Nephron progenitor cell (in vitro differentiated cells): Measurements from ENCODE around the gene RNF212B.

Experiments used
- DNase-seq: peaks from one replicate; pipeline ENCODE4 v3.0.0; 2021
- H3K27ac Mint-ChIP-seq: 2 replicates; pipeline ENCODE4 v1.8.0; 2021; ENCODE audit warnings: mild to moderate bottlenecking, moderate library complexity, mixed read lengths
- H3K27me3 Mint-ChIP-seq: 2 replicates; pipeline ENCODE4 v1.8.0; 2021; ENCODE audit warnings: mild to moderate bottlenecking, low read depth, mixed read lengths; ENCODE audit not compliant: poor library complexity
- H3K36me3 Mint-ChIP-seq: 2 replicates; pipeline ENCODE4 v1.8.0; 2021; ENCODE audit warnings: low read depth, mixed read lengths
- H3K4me1 Mint-ChIP-seq: 2 replicates; pipeline ENCODE4 v1.8.0; 2021; ENCODE audit warnings: mixed read lengths
- H3K4me3 Mint-ChIP-seq: 2 replicates; pipeline ENCODE4 v1.8.0; 2021; ENCODE audit warnings: mild to moderate bottlenecking, moderate library complexity, mixed read lengths
- H3K9me3 Mint-ChIP-seq: 2 replicates; pipeline ENCODE4 v1.8.0; 2021; ENCODE audit warnings: mild to moderate bottlenecking, moderate library complexity, mixed read lengths
- CTCF ChIP-seq: fragments of 200-600 bp; sonication (generic); IDR thresholded peaks from 2 replicates; pipeline ENCODE4 v1.5.0; 2021; ENCODE audit warnings: antibody characterized with exemption

Gene RNF212B

GRCh38 chr14:23307687-23308644, 70.2 kb downstream of the RNF212B start:
- peaks cover 26% of the 10 kb centered on the region for H3K36me3 Mint-ChIP-seq
- peak overlapping the region; percentile 98 for H3K27ac Mint-ChIP-seq
- no peaks in the 10 kb centered on the region for H3K9me3 Mint-ChIP-seq
- H3K27me3 Mint-ChIP-seq = no peaks in the 10 kb centered on the region
- H3K4me1 Mint-ChIP-seq = peaks cover 47% of the 10 kb centered on the region
- peak overlapping the region; percentile 94 for H3K4me3 Mint-ChIP-seq
- DNase-seq = no peak
- TF ChIP-seq CTCF = no peak

- no peak for TF ChIP-seq CTCF
- Mint-ChIP-seq H3K9me3 (no peaks in the 10 kb centered on the region), H3K4me1 (peaks cover 43% of the 10 kb centered on the region), H3K27me3 (no peaks in the 10 kb centered on the region), H3K27ac (no peak overlapping the region), H3K36me3 (peaks cover 29% of the 10 kb centered on the region), H3K4me3 (peak overlapping the region; percentile 94)
- no peak for DNase-seq
Observed at GRCh38 chr14:23308721-23309445, 71.1 kb downstream of the RNF212B start.

DNA sequence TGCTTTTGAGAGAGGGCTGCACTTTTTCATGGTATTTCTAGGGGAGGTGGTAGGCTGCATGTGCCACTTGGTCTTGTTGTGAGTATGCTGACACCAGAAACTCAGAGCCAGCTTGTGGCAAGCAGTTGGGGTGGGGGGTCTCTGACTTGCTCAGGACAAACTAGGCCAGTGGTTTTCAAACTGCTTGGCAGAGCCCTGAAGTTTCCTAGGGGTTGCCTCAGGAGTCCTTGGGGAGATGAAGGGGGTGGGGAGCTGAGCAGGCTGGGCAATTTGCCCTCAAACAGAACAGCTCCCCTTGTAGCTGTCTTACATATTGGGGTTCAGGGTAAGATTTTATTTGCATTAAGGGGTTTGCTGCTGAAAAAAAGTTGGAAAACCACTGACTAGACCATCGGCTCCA, 72.8 kb downstream of the RNF212B start:
- Mint-ChIP-seq H3K27ac (no peak overlapping the region), H3K4me1 (peaks cover 33% of the 10 kb centered on the region), H3K27me3 (no peaks in the 10 kb centered on the region), H3K4me3 (no peak overlapping the region), H3K9me3 (no peaks in the 10 kb centered on the region), H3K36me3 (peaks cover 40% of the 10 kb centered on the region)
- no peak for TF ChIP-seq CTCF
- DNase-seq = no peak

DNA sequence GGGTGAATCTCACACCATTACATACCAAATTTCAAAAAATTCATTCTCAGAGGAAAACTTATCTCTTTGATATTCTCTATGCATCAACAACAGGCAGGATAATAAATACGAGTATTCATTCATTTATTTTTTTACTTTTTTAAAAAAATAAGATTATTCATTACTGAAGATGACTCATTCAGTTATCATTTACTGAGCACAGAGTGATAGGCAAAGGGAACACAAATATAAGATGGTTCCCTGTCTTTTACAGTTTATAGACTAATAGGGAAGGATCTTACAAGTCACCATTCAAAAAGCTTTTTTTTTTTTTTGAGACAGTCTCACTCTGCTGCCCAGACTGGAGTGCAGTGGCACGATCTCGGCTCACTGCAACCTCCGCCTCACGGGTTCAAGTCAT, 78.6 kb downstream of the RNF212B start:
- DNase-seq = no peak
- Mint-ChIP-seq H3K27me3 (no peaks in the 10 kb centered on the region), H3K4me3 (no peak overlapping the region), H3K9me3 (no peaks in the 10 kb centered on the region), H3K27ac (no peak overlapping the region), H3K36me3 (peaks cover 59% of the 10 kb centered on the region), H3K4me1 (peaks cover 15% of the 10 kb centered on the region)
- TF ChIP-seq CTCF = no peak

DNA sequence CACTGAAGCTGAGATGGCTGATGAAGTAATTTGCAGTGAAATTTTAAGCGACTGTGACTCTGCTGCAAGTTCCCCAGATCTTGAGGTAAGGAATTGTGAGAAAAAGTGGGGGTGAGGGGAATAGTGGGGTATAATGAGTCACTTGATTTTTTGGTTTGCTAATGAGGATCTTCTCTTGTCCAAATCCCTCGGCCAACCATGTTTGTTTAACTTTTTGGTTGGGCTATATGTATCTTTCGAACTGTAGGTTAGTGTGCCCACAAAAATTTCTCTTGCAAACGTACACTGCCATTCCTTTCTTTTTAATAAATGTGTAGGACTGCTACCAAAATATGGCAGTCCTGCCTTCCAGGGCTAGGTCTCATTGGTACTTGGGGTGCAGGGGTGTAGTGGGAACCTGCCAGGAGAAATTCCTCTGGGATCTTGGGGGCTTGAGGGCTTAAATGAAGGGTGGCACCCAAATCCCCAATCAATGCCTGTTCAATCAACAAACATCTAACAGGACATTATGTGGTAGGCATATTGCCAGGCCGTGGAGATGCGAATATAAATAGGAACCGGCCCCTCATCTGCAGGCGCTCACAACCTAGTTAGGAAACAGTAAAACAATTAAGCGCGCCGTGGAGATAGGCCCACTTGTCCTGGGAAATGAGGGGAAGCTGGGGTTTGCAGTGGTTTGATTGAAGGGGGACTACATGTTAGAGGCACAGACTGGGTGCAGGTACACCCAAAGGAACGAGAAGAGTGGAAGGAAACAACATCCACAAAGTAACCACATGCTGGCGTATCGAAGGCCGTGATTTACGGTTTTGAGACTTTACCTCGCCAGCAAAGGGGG, 82.2 kb downstream of the RNF212B start:
- Mint-ChIP-seq H3K36me3 (peaks cover 55% of the 10 kb centered on the region), H3K27me3 (no peaks in the 10 kb centered on the region), H3K4me1 (peaks cover 45% of the 10 kb centered on the region), H3K4me3 (peak overlapping the region; percentile 78), H3K9me3 (no peaks in the 10 kb centered on the region), H3K27ac (peak overlapping the region; percentile 99)
- no peak for TF ChIP-seq CTCF
- no peak for DNase-seq
